ENCODE results near the gene OPRM1. TPM values are rescaled to one million over a fixed set of nuclear protein-coding genes. Genes with fewer than 3 reads are reported as not detected.

The OPRM1 gene
- total RNA-seq, 1 experiment from 2014 or later = not detected

GRCh38 chr6:154267508-154268106 is 228.6 kb downstream of the OPRM1 start:
- Histone ChIP-seq H3K14ac (ENCODE audit: insufficient read depth, low read length) (no peak overlapping the region; the same call in 1 of the 2 replicates), H3K56ac (ENCODE audit: insufficient read length, low read depth, low read length) (no peak overlapping the region), H3K23me2 (ENCODE audit: insufficient read length, low read depth, low read length, poor library complexity, severe bottlenecking) (no peaks in the 10 kb centered on the region), H3K4me1 (ENCODE audit: insufficient read depth, low read length) (no peaks in the 10 kb centered on the region), H3K9ac (ENCODE audit: extremely low read depth, insufficient read length, low read length) (no peak overlapping the region), H3K79me1 (ENCODE audit: insufficient read depth, low read depth, low read length, poor library complexity, severe bottlenecking) (no peaks in the 10 kb centered on the region), H2BK20ac (ENCODE audit: low read depth, low read length, poor library complexity, severe bottlenecking) (no peak overlapping the region), H4K91ac (ENCODE audit: insufficient read length, low read depth, low read length) (no peak overlapping the region), H2BK5ac (ENCODE audit: insufficient read length, low read length) (no peak overlapping the region), H3K79me2 (ENCODE audit: insufficient read depth, low read length) (no peaks in the 10 kb centered on the region), H3K27me3 (ENCODE audit: insufficient read depth, low read length) (no peaks in the 10 kb centered on the region), H2AFZ (ENCODE audit: low read length) (no peak overlapping the region), H3K18ac (ENCODE audit: insufficient read length, low read depth, low read length) (no peak overlapping the region), H3K27ac (ENCODE audit: insufficient read length, low read depth, low read length) (no peak overlapping the region), H4K5ac (ENCODE audit: insufficient read length, low read depth, low read length) (no peak overlapping the region), H3T11ph (ENCODE audit: low read length) (no peak overlapping the region), H3K4me2 (ENCODE audit: insufficient read depth, insufficient read length, low read length) (no peak overlapping the region), H3K9me3 (ENCODE audit: control insufficient read depth, low read depth, low read length) (no peaks in the 10 kb centered on the region), H2BK12ac (ENCODE audit: insufficient read length, low read depth, low read length) (no peak overlapping the region), H3K4ac (ENCODE audit: low read depth, low read length) (no peak overlapping the region), H4K20me1 (ENCODE audit: control insufficient read depth, insufficient read depth, insufficient read length) (no peaks in the 10 kb centered on the region), H2AK5ac (ENCODE audit: insufficient read length, low read length) (no peak overlapping the region), H2BK15ac (ENCODE audit: low read depth, low read length) (no peak overlapping the region), H3K23ac (ENCODE audit: insufficient read length, low read depth, low read length) (no peak overlapping the region), H2BK120ac (ENCODE audit: low read depth, low read length, poor library complexity, severe bottlenecking) (no peak overlapping the region), H4K8ac (replicated peaks; ENCODE audit: insufficient read length, low read depth, low read length) (no peak overlapping the region)
- DNase-seq = no peak
- Mint-ChIP-seq H3K9me3 (peaks cover 15 to 16% of the 10 kb centered on the region in 2 experiments), H3K27ac (no peak overlapping the region), H3K36me3 (ENCODE audit: insufficient read depth in 1 of 3, low read depth in 3 of 3) (peaks cover 0 to 15% (median 3%) of the 10 kb centered on the region in 3 experiments; a peak in 4 of 7 replicates), H3K4me3 (no peak overlapping the region), H3K27me3 (ENCODE audit: low read depth) (peaks cover 3% of the 10 kb centered on the region; the same call in 1 of the 2 replicates), H3K4me1 (no peaks in the 10 kb centered on the region)
- no peak for TF ChIP-seq CTCF (conservative IDR thresholded peaks at IDR 0.05)
- no CpG with 5 or more reads among the region's 3 CpGs for WGBS (ENCODE audit: extremely low coverage, insufficient read length, low lambda C conversion rate)

All from H9 (cell line).